ENCODE data around the gene IL2RG. TPM values are rescaled to one million over a fixed set of nuclear protein-coding genes. Genes with fewer than 3 reads are reported as not detected.
A peak's percentile ranks its signal among the peaks of the same experiment; 100 is the strongest.

IL2RG gene
- total RNA-seq, 1 experiment from 2014 or later: not detected

- peak; percentile 80 for DNase-seq (ENCODE audit: low read depth, low spot score)
- in situ Hi-C loops (cut with HindIII; ENCODE audit: low pct_unique_long_range_greater_than_20kb, low sequenced_read_pairs): no loop called here
These were observed 6.9 kb upstream of the IL2RG start, which contains the start of gene MED12 for GRCh38 chrX:71118032-71118984. Gene MED12, plus strand, starts transcription at chrX:71118596. Its CDS starts 159 bp downstream, at chrX:71118755.

- in situ Hi-C loops (cut with HindIII; ENCODE audit: low pct_unique_long_range_greater_than_20kb, low sequenced_read_pairs): no loop called here
- DNase-seq (ENCODE audit: low read depth, low spot score): no peak
These were observed 6.0 kb upstream of the IL2RG start for GRCh38 chrX:71117358-71117757.

GRCh38 chrX:71111921-71112431 is 599 bp upstream of the IL2RG start:
- in situ Hi-C loops (cut with HindIII; ENCODE audit: low pct_unique_long_range_greater_than_20kb, low sequenced_read_pairs): no loop called here
- DNase-seq (ENCODE audit: low read depth, low spot score): no peak

- in situ Hi-C loops (cut with HindIII; ENCODE audit: low pct_unique_long_range_greater_than_20kb, low sequenced_read_pairs): no loop called here
- DNase-seq (ENCODE audit: low read depth, low spot score): no peak
These were observed 2.3 kb downstream of the IL2RG start for GRCh38 chrX:71109051-71109450.

- in situ Hi-C loops (cut with HindIII; ENCODE audit: low pct_unique_long_range_greater_than_20kb, low sequenced_read_pairs): no loop called here
- DNase-seq (ENCODE audit: low read depth, low spot score): no peak
These were observed 3.5 kb downstream of the IL2RG start for GRCh38 chrX:71107762-71108360.

- DNase-seq (ENCODE audit: low read depth, low spot score): no peak
- in situ Hi-C loops (cut with HindIII; ENCODE audit: low pct_unique_long_range_greater_than_20kb, low sequenced_read_pairs): no loop called here
These were observed 4.1 kb downstream of the IL2RG start for GRCh38 chrX:71107245-71107644.

GRCh38 chrX:71106427-71106826 is 5.0 kb downstream of the IL2RG start, which contains the start of gene CXorf65:
Gene CXorf65, minus strand, starts transcription at chrX:71106740. Its CDS starts 184 bp downstream, at chrX:71106556.
- in situ Hi-C loops (cut with HindIII; ENCODE audit: low pct_unique_long_range_greater_than_20kb, low sequenced_read_pairs): no loop called here
- no peak for DNase-seq (ENCODE audit: low read depth, low spot score)

GRCh38 chrX:71105628-71106027 is 5.7 kb downstream of the IL2RG start:
- in situ Hi-C loops (cut with HindIII; ENCODE audit: low pct_unique_long_range_greater_than_20kb, low sequenced_read_pairs): no loop called here

GRCh38 chrX:71103110-71103983 is 8.0 kb downstream of the IL2RG start:
- DNase-seq (ENCODE audit: low read depth, low spot score): peak; percentile 86
- in situ Hi-C loops (cut with HindIII; ENCODE audit: low pct_unique_long_range_greater_than_20kb, low sequenced_read_pairs): no loop called here

More at GRCh38 chrX:71105628-71106027, 5.7 kb downstream of the IL2RG start:
- DNase-seq (ENCODE audit: low read depth, low spot score): no peak

GRCh38 chrX:71102292-71102691 is 9.1 kb downstream of the IL2RG start:
- in situ Hi-C loops (cut with HindIII; ENCODE audit: low pct_unique_long_range_greater_than_20kb, low sequenced_read_pairs): no loop called here
- no peak for DNase-seq (ENCODE audit: low read depth, low spot score)

GRCh38 chrX:71100581-71101505 is 10.5 kb downstream of the IL2RG start:
- no peak for DNase-seq (ENCODE audit: low read depth, low spot score)
- in situ Hi-C loops (cut with HindIII; ENCODE audit: low pct_unique_long_range_greater_than_20kb, low sequenced_read_pairs): no loop called here

GRCh38 chrX:71099736-71100135 is 11.6 kb downstream of the IL2RG start:
- in situ Hi-C loops (cut with HindIII; ENCODE audit: low pct_unique_long_range_greater_than_20kb, low sequenced_read_pairs): no loop called here

GRCh38 chrX:71098951-71099506 is 12.3 kb downstream of the IL2RG start:
- no peak for DNase-seq (ENCODE audit: low read depth, low spot score)
- in situ Hi-C loops (cut with HindIII; ENCODE audit: low pct_unique_long_range_greater_than_20kb, low sequenced_read_pairs): no loop called here

More at GRCh38 chrX:71099736-71100135, 11.6 kb downstream of the IL2RG start:
- DNase-seq (ENCODE audit: low read depth, low spot score): no peak

- in situ Hi-C loops (cut with HindIII; ENCODE audit: low pct_unique_long_range_greater_than_20kb, low sequenced_read_pairs): no loop called here
- DNase-seq (ENCODE audit: low read depth, low spot score): peak; percentile 70
These were observed 13.1 kb downstream of the IL2RG start for GRCh38 chrX:71098302-71098701.

GRCh38 chrX:71096760-71097032 is 14.7 kb downstream of the IL2RG start:
- no peak for DNase-seq (ENCODE audit: low read depth, low spot score)
- in situ Hi-C loops (cut with HindIII; ENCODE audit: low pct_unique_long_range_greater_than_20kb, low sequenced_read_pairs): no loop called here

- no peak for DNase-seq (ENCODE audit: low read depth, low spot score)
- in situ Hi-C loops (cut with HindIII; ENCODE audit: low pct_unique_long_range_greater_than_20kb, low sequenced_read_pairs): no loop called here
These were observed 15.2 kb downstream of the IL2RG start for GRCh38 chrX:71095981-71096759.

Data from SK-MEL-5 (cell line).